ENCODE measurements around the gene PHLDA2. TPM values are rescaled to one million over a fixed set of nuclear protein-coding genes. Genes with fewer than 3 reads are reported as not detected.

Gene PHLDA2
- total RNA-seq, 6 donors from 2014 or later: 8.6 to 38.9 (median 21.0) TPM; not detected in 1

GRCh38 chr11:2883640-2883978, 45.6 kb downstream of the PHLDA2 start:
- ATAC-seq (ENCODE audit: low FRiP score in 2 of 2): no peak
- no peaks in the 10 kb centered on the region for H3K36me3 ChIP-seq
- H3K27me3 ChIP-seq: peaks cover 0 to 8% (median 3%) of the 10 kb centered on the region in 4 donors

GRCh38 chr11:2882396-2883110, 46.7 kb downstream of the PHLDA2 start:
- 76 to 88% methylated on average over 7 to 11 of the region's 11 CpGs for WGBS, 2 donors
- no peaks in the 10 kb centered on the region for H3K9me3 ChIP-seq
- H3K36me3 ChIP-seq: no peaks in the 10 kb centered on the region
- peaks cover 0 to 8% (median 3%) of the 10 kb centered on the region in 4 donors for H3K27me3 ChIP-seq
- TF ChIP-seq POLR2AphosphoS5 (IDR thresholded peaks at IDR 0.05): no peak
- H3K4me1 ChIP-seq: peaks cover 16 to 36% (median 19%) of the 10 kb centered on the region in 4 donors
- peak overlapping the region in 1 of 4 donors; percentile 5 for H3K27ac ChIP-seq
- peak overlapping the region in 3 of 4 donors; percentile 77 to 90 (median 86) for H3K4me3 ChIP-seq
- DNase-seq (no peak), ATAC-seq (ENCODE audit: low FRiP score in 2 of 2) (no peak)

More at GRCh38 chr11:2883640-2883978, 45.6 kb downstream of the PHLDA2 start:
- Histone ChIP-seq H3K27ac (peak overlapping the region; percentile 71 to 96 (median 90)), H3K9me3 (no peaks in the 10 kb centered on the region), H3K4me3 (peak overlapping the region; percentile 21 to 90 (median 82)), H3K4me1 (peaks cover 17 to 44% (median 25%) of the 10 kb centered on the region in 4 donors)
- TF ChIP-seq EP300 (IDR thresholded peaks at IDR 0.05) (no peak), POLR2AphosphoS5 (IDR thresholded peaks at IDR 0.05) (no peak), POLR2A (IDR thresholded peaks at IDR 0.05) (no peak)
- TF ChIP-seq, protein P1, sequence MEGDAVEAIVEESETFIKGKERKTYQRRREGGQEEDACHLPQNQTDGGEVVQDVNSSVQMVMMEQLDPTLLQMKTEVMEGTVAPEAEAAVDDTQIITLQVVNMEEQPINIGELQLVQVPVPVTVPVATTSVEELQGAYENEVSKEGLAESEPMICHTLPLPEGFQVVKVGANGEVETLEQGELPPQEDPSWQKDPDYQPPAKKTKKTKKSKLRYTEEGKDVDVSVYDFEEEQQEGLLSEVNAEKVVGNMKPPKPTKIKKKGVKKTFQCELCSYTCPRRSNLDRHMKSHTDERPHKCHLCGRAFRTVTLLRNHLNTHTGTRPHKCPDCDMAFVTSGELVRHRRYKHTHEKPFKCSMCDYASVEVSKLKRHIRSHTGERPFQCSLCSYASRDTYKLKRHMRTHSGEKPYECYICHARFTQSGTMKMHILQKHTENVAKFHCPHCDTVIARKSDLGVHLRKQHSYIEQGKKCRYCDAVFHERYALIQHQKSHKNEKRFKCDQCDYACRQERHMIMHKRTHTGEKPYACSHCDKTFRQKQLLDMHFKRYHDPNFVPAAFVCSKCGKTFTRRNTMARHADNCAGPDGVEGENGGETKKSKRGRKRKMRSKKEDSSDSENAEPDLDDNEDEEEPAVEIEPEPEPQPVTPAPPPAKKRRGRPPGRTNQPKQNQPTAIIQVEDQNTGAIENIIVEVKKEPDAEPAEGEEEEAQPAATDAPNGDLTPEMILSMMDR (IDR thresholded peaks at IDR 0.05): no peak
- DNase-seq: no peak
- 5 to 6% methylated on average over 11 to 24 of the region's 24 CpGs for WGBS, 2 donors

- H3K27ac ChIP-seq: peak overlapping the region in 1 of 4 donors; percentile 5
- H3K36me3 ChIP-seq: no peaks in the 10 kb centered on the region
- H3K9me3 ChIP-seq: no peaks in the 10 kb centered on the region
- TF ChIP-seq POLR2AphosphoS5 (IDR thresholded peaks at IDR 0.05) (no peak), EP300 (IDR thresholded peaks at IDR 0.05) (no peak), POLR2A (IDR thresholded peaks at IDR 0.05) (no peak)
- TF ChIP-seq, protein P1 (IDR thresholded peaks at IDR 0.05): no peak
- H3K4me1 ChIP-seq: peaks cover 16 to 33% (median 19%) of the 10 kb centered on the region in 4 donors
- H3K4me3 ChIP-seq: peak overlapping the region in 1 of 4 donors; percentile 6
- WGBS, 2 donors: 40 to 69% methylated on average over 4 to 12 of the region's 12 CpGs
- ATAC-seq (ENCODE audit: low FRiP score in 2 of 2) (no peak), DNase-seq (peak in 1 of 2 donors; percentile 60)
- peaks cover 0 to 8% (median 3%) of the 10 kb centered on the region in 4 donors for H3K27me3 ChIP-seq
These were observed 47.2 kb downstream of the PHLDA2 start for GRCh38 chr11:2881981-2882375.

GRCh38 chr11:2881076-2881980, 47.9 kb downstream of the PHLDA2 start:
- H3K36me3 ChIP-seq: no peaks in the 10 kb centered on the region
- H3K27me3 ChIP-seq: peaks cover 0 to 8% (median 3%) of the 10 kb centered on the region in 4 donors
- no peak overlapping the region for H3K27ac ChIP-seq
- ATAC-seq (ENCODE audit: low FRiP score in 2 of 2) (no peak), DNase-seq (peak in 1 of 2 donors; percentile 62)
- H3K4me3 ChIP-seq: peak overlapping the region in 1 of 4 donors; percentile 6
- no peaks in the 10 kb centered on the region for H3K9me3 ChIP-seq
- TF ChIP-seq POLR2A (IDR thresholded peaks at IDR 0.05) (no peak), EP300 (IDR thresholded peaks at IDR 0.05) (no peak), POLR2AphosphoS5 (IDR thresholded peaks at IDR 0.05) (no peak)
- TF ChIP-seq, protein P1 (IDR thresholded peaks at IDR 0.05): no peak
- peaks cover 12 to 27% (median 16%) of the 10 kb centered on the region in 4 donors for H3K4me1 ChIP-seq
- WGBS, 2 donors: 86 to 90% methylated on average over 14 to 17 of the region's 19 CpGs

DNA sequence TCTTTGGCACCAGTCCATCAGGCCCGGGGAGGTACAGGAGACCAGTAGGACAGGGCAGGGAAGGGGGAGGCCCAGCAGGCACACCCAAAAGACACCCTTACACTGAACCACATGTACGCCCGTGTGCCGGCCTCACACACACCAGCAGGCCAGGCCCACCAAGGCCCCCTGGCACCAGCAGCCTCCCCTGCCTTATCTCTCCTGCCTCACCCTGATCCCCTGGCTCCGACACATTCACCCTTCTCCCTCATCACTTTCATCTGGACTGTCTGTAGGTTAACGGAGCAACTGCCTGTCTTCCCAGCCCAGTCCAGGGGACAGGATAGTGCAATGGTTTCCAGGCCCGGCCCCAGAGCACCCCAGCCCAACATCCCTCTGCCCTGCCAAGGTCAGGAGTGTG, 48.6 kb downstream of the PHLDA2 start:
- WGBS, 2 donors: 83 to 87% methylated on average over 7 of the region's 7 CpGs
- Histone ChIP-seq H3K27ac (no peak overlapping the region), H3K9me3 (no peaks in the 10 kb centered on the region), H3K27me3 (peaks cover 0 to 8% (median 3%) of the 10 kb centered on the region in 4 donors), H3K4me3 (no peak overlapping the region), H3K36me3 (no peaks in the 10 kb centered on the region), H3K4me1 (peaks cover 8 to 23% (median 13%) of the 10 kb centered on the region in 4 donors)
- ATAC-seq (ENCODE audit: low FRiP score in 2 of 2): no peak
- TF ChIP-seq, protein P1 (IDR thresholded peaks at IDR 0.05): no peak
- no peak for TF ChIP-seq POLR2AphosphoS5 (IDR thresholded peaks at IDR 0.05)
- TF ChIP-seq POLR2A (IDR thresholded peaks at IDR 0.05): no peak
- TF ChIP-seq EP300 (IDR thresholded peaks at IDR 0.05): no peak
- no peak for DNase-seq

Measured in upper lobe of left lung (tissue), 6 donors.